ENCODE results near the gene NTF3. TPM values are rescaled to one million over a fixed set of nuclear protein-coding genes. Genes with fewer than 3 reads are reported as not detected.
A peak's percentile ranks its signal among the peaks of the same experiment; 100 is the strongest.

The NTF3 gene
- total RNA-seq, 1 experiment from 2014 or later = not detected

GRCh38 chr12:5492562-5492961 lies 60.7 kb downstream of the NTF3 start:
- H3K27me3 ChIP-seq = no peaks in the 10 kb centered on the region
- no peak overlapping the region for H3K4me3 ChIP-seq
- H3K9me3 ChIP-seq = no peaks in the 10 kb centered on the region
- H3K36me3 ChIP-seq = no peaks in the 10 kb centered on the region
- no peak for DNase-seq

GRCh38 chr12:5493018-5493417 lies 61.1 kb downstream of the NTF3 start:
- Histone ChIP-seq H3K27me3 (no peaks in the 10 kb centered on the region), H3K36me3 (no peaks in the 10 kb centered on the region), H3K4me3 (no peak overlapping the region), H3K9me3 (no peaks in the 10 kb centered on the region)
- no peak for DNase-seq

- no peaks in the 10 kb centered on the region for H3K36me3 ChIP-seq
- no peak for DNase-seq
- no peak overlapping the region for H3K4me3 ChIP-seq
- no peaks in the 10 kb centered on the region for H3K9me3 ChIP-seq
- H3K27me3 ChIP-seq = no peaks in the 10 kb centered on the region
Measured at GRCh38 chr12:5494343-5494742, 62.4 kb downstream of the NTF3 start.

- H3K4me3 ChIP-seq = no peak overlapping the region
- H3K27me3 ChIP-seq = no peaks in the 10 kb centered on the region
- DNase-seq = no peak
- no peaks in the 10 kb centered on the region for H3K9me3 ChIP-seq
- H3K36me3 ChIP-seq = no peaks in the 10 kb centered on the region
Measured at GRCh38 chr12:5497329-5498053, 65.6 kb downstream of the NTF3 start.

- H3K36me3 ChIP-seq = no peaks in the 10 kb centered on the region
- DNase-seq = no peak
- H3K4me3 ChIP-seq = no peak overlapping the region
- H3K27me3 ChIP-seq = no peaks in the 10 kb centered on the region
- H3K9me3 ChIP-seq = no peaks in the 10 kb centered on the region
Measured at GRCh38 chr12:5498076-5498475, 66.2 kb downstream of the NTF3 start.

- H3K36me3 ChIP-seq = no peaks in the 10 kb centered on the region
- no peaks in the 10 kb centered on the region for H3K27me3 ChIP-seq
- no peak overlapping the region for H3K4me3 ChIP-seq
- no peaks in the 10 kb centered on the region for H3K9me3 ChIP-seq
- DNase-seq = no peak
Measured at GRCh38 chr12:5498806-5499205, 66.9 kb downstream of the NTF3 start.

GRCh38 chr12:5499566-5500330 lies 67.8 kb downstream of the NTF3 start:
- H3K36me3 ChIP-seq = no peaks in the 10 kb centered on the region
- H3K27me3 ChIP-seq = no peaks in the 10 kb centered on the region
- no peak overlapping the region for H3K4me3 ChIP-seq
- no peaks in the 10 kb centered on the region for H3K9me3 ChIP-seq
- DNase-seq = peak; percentile 67

- H3K4me3 ChIP-seq = no peak overlapping the region
- DNase-seq = no peak
- no peaks in the 10 kb centered on the region for H3K27me3 ChIP-seq
- H3K9me3 ChIP-seq = no peaks in the 10 kb centered on the region
- H3K36me3 ChIP-seq = no peaks in the 10 kb centered on the region
Measured at GRCh38 chr12:5500331-5500659, 68.4 kb downstream of the NTF3 start.

GRCh38 chr12:5503774-5504173 lies 71.9 kb downstream of the NTF3 start:
- DNase-seq = no peak
- H3K36me3 ChIP-seq = no peaks in the 10 kb centered on the region
- H3K9me3 ChIP-seq = no peaks in the 10 kb centered on the region
- H3K4me3 ChIP-seq = no peak overlapping the region
- H3K27me3 ChIP-seq = no peaks in the 10 kb centered on the region

- no peaks in the 10 kb centered on the region for H3K9me3 ChIP-seq
- H3K36me3 ChIP-seq = no peaks in the 10 kb centered on the region
- H3K27me3 ChIP-seq = no peaks in the 10 kb centered on the region
- no peak for DNase-seq
- no peak overlapping the region for H3K4me3 ChIP-seq
Measured at GRCh38 chr12:5505116-5505515, 73.2 kb downstream of the NTF3 start.

GRCh38 chr12:5505751-5506150 lies 73.8 kb downstream of the NTF3 start:
- H3K36me3 ChIP-seq = no peaks in the 10 kb centered on the region
- peak; percentile 27 for DNase-seq
- no peak overlapping the region for H3K4me3 ChIP-seq
- no peaks in the 10 kb centered on the region for H3K9me3 ChIP-seq
- H3K27me3 ChIP-seq = no peaks in the 10 kb centered on the region

- H3K27me3 ChIP-seq = no peaks in the 10 kb centered on the region
- DNase-seq = no peak
- no peaks in the 10 kb centered on the region for H3K36me3 ChIP-seq
- no peaks in the 10 kb centered on the region for H3K9me3 ChIP-seq
- H3K4me3 ChIP-seq = no peak overlapping the region
Measured at GRCh38 chr12:5506295-5506694, 74.4 kb downstream of the NTF3 start.

- no peaks in the 10 kb centered on the region for H3K9me3 ChIP-seq
- no peak for DNase-seq
- no peaks in the 10 kb centered on the region for H3K27me3 ChIP-seq
- H3K4me3 ChIP-seq = no peak overlapping the region
- H3K36me3 ChIP-seq = no peaks in the 10 kb centered on the region
Measured at GRCh38 chr12:5506821-5507231, 74.9 kb downstream of the NTF3 start.

GRCh38 chr12:5507401-5507935 lies 75.6 kb downstream of the NTF3 start:
- H3K27me3 ChIP-seq = no peaks in the 10 kb centered on the region
- H3K9me3 ChIP-seq = no peaks in the 10 kb centered on the region
- no peak overlapping the region for H3K4me3 ChIP-seq
- no peak for DNase-seq
- no peaks in the 10 kb centered on the region for H3K36me3 ChIP-seq

- no peak for DNase-seq
- Histone ChIP-seq H3K27me3 (no peaks in the 10 kb centered on the region), H3K9me3 (no peaks in the 10 kb centered on the region), H3K36me3 (no peaks in the 10 kb centered on the region), H3K4me3 (no peak overlapping the region)
Measured at GRCh38 chr12:5507944-5508343, 76.0 kb downstream of the NTF3 start.

GRCh38 chr12:5509102-5509501 lies 77.2 kb downstream of the NTF3 start:
- Histone ChIP-seq H3K4me3 (no peak overlapping the region), H3K36me3 (no peaks in the 10 kb centered on the region), H3K27me3 (no peaks in the 10 kb centered on the region), H3K9me3 (no peaks in the 10 kb centered on the region)
- DNase-seq = no peak

GRCh38 chr12:5509557-5509956 lies 77.6 kb downstream of the NTF3 start:
- no peaks in the 10 kb centered on the region for H3K27me3 ChIP-seq
- H3K36me3 ChIP-seq = no peaks in the 10 kb centered on the region
- DNase-seq = no peak
- no peak overlapping the region for H3K4me3 ChIP-seq
- H3K9me3 ChIP-seq = no peaks in the 10 kb centered on the region

- Histone ChIP-seq H3K9me3 (no peaks in the 10 kb centered on the region), H3K36me3 (no peaks in the 10 kb centered on the region)
Measured at GRCh38 chr12:5510251-5510805, 78.4 kb downstream of the NTF3 start.

More at GRCh38 chr12:5510251-5510805, 78.4 kb downstream of the NTF3 start:
- Histone ChIP-seq H3K27me3 (no peaks in the 10 kb centered on the region), H3K4me3 (no peak overlapping the region)
- no peak for DNase-seq
